H1 (cell line): ENCODE results near the gene GNL2. TPM values are rescaled to one million over a fixed set of nuclear protein-coding genes. Genes with fewer than 3 reads are reported as not detected.

Experiments
- CTCF ChIA-PET: fragments of 300-600 bp; sonication (Branson Sonifier 250); formaldehyde crosslinking; loops from one replicate; lab custom pipeline; 2021; ENCODE audit not compliant: partially characterized antibody; lab: Charles Lee
- POLR2A ChIA-PET: fragments of 300-600 bp; sonication (Branson Sonifier 250); formaldehyde crosslinking; loops from one replicate; lab custom pipeline; 2021; ENCODE audit warnings: inconsistent platforms; ENCODE audit not compliant: partially characterized antibody; lab: Charles Lee
- DNase-seq, 2 experiments: peaks; one replicate each; pipeline versions ENCODE4 v3.0.0 to v3.0.0-alpha.2; 2010 to 2022; ENCODE audit warnings: low spot score in 2 of 2, low read depth in 1 of 2, mixed read lengths in 1 of 2
- FAIRE-seq: peaks from 2 replicates; lab custom pipeline; 2011; peaks lifted over from hg19 to GRCh38; lab: Jason Lieb, UNC
- H2AFZ ChIP-seq: 2 replicates; pipeline ENCODE4 v1.8.1; 2012; ENCODE audit warnings: low read length, inconsistent platforms
- H2AK5ac ChIP-seq: 2 replicates; pipeline ENCODE4 v1.6.1; 2013; ENCODE audit warnings: low read depth, low read length
- H2BK120ac ChIP-seq: replicated peaks from 2 replicates; pipeline ENCODE3; 2013; ENCODE audit warnings: low read depth, low read length, inconsistent platforms
- H2BK12ac ChIP-seq: 2 replicates; pipeline ENCODE4 v1.6.1; 2013; ENCODE audit warnings: low read depth, low read length
- H2BK15ac ChIP-seq: 2 replicates; pipeline ENCODE4 v1.6.1; 2013; ENCODE audit warnings: low read length
- H2BK20ac ChIP-seq: 2 replicates; pipeline ENCODE4 v1.6.1; 2013; ENCODE audit warnings: low read length
- H2BK5ac ChIP-seq: 2 replicates; pipeline ENCODE4 v1.6.1; 2013; ENCODE audit warnings: low read depth, low read length
- H3K14ac ChIP-seq: 2 replicates; pipeline ENCODE4 v1.6.1; 2013; ENCODE audit warnings: inconsistent platforms; ENCODE audit not compliant: insufficient read length
- H3K18ac ChIP-seq: 2 replicates; pipeline ENCODE4 v1.6.1; 2013; ENCODE audit warnings: low read length; ENCODE audit errors: extremely low read depth
- H3K23ac ChIP-seq: 2 replicates; pipeline ENCODE4 v1.6.1; 2013; ENCODE audit warnings: inconsistent platforms; ENCODE audit not compliant: insufficient read length
- H3K23me2 ChIP-seq: 2 replicates; pipeline ENCODE4 v1.6.1; 2013; ENCODE audit warnings: low read depth, low read length
- H3K27ac ChIP-seq: 2 replicates; pipeline ENCODE4 v1.6.1; 2011; ENCODE audit warnings: low read depth, low read length, inconsistent platforms
- H3K27me3 ChIP-seq, 4 experiments: replicated peaks in 1 of 4; 1 replicate in 1 of 4; 2 replicates in 3 of 4; pipeline versions ENCODE4 v1.6.1 to v1.8.1; 2011 to 2013; ENCODE audit warnings: low read length in 3 of 4, mild to moderate bottlenecking in 3 of 4, inconsistent platforms in 2 of 4, mixed read lengths in 2 of 4, moderate library complexity in 1 of 4; ENCODE audit not compliant: control insufficient read depth in 3 of 4, insufficient read depth in 3 of 4; ENCODE audit errors: extremely low read depth in 1 of 4
- H3K36me3 ChIP-seq, 4 experiments: 2 replicates each; pipeline versions ENCODE4 v1.6.1 to v1.8.1; 2011 to 2013; ENCODE audit warnings: mild to moderate bottlenecking in 4 of 4, low read length in 3 of 4, moderate library complexity in 2 of 4, control low read depth in 1 of 4, inconsistent platforms in 1 of 4; ENCODE audit not compliant: insufficient read depth in 4 of 4, control insufficient read depth in 2 of 4
- H3K4ac ChIP-seq: replicated peaks from 2 replicates; pipeline ENCODE3; 2013; ENCODE audit warnings: low read length, low read depth, mixed read lengths, inconsistent platforms; ENCODE audit not compliant: insufficient read length
- H3K4me1 ChIP-seq, 4 experiments: replicated peaks in 1 of 4; 1 replicate in 1 of 4; 2 replicates in 3 of 4; pipeline versions ENCODE4 v1.6.1 to v1.8.1; 2011 to 2013; ENCODE audit warnings: low read length in 3 of 4, inconsistent platforms in 2 of 4, mixed read lengths in 1 of 4; ENCODE audit not compliant: insufficient read depth in 4 of 4, control insufficient read depth in 3 of 4
- H3K4me2 ChIP-seq, 2 experiments: 2 replicates each; pipeline versions ENCODE4 v1.6.1 to v1.8.1; 2011 to 2013; ENCODE audit warnings: low read depth in 2 of 2, low read length in 2 of 2, control low read depth in 1 of 2, inconsistent platforms in 1 of 2, mild to moderate bottlenecking in 1 of 2; ENCODE audit not compliant: insufficient read depth in 1 of 2
- H3K4me3 ChIP-seq, 4 experiments: fragments of 200-600, 300-600 bp in 1 of 4; sonication (generic), shearing (Covaris generic), sonication (Bioruptor Twin) in 1 of 4; 2 replicates each; pipeline versions ENCODE4 v1.5.1 to v1.8.1; 2011 to 2016; ENCODE audit warnings: low read length in 4 of 4, low read depth in 3 of 4, control low read depth in 2 of 4, inconsistent platforms in 2 of 4, mild to moderate bottlenecking in 2 of 4, mixed read lengths in 1 of 4, moderate library complexity in 1 of 4; ENCODE audit not compliant: insufficient read depth in 2 of 4; ENCODE audit errors: extremely low read depth in 1 of 4
- H3K56ac ChIP-seq: replicated peaks from 2 replicates; pipeline ENCODE3; 2013; ENCODE audit warnings: low read depth, mild to moderate bottlenecking, mixed read lengths, low read length, inconsistent platforms; ENCODE audit not compliant: insufficient read length
- H3K79me1 ChIP-seq: 2 replicates; pipeline ENCODE4 v1.6.1; 2013; ENCODE audit warnings: low read depth, low read length, control low read depth
- H3K79me2 ChIP-seq, 2 experiments: 2 replicates each; pipeline versions ENCODE4 v1.6.1 to v1.8.1; 2012 to 2013; ENCODE audit warnings: low read length in 2 of 2, mild to moderate bottlenecking in 2 of 2, inconsistent platforms in 1 of 2; ENCODE audit not compliant: insufficient read depth in 2 of 2, control insufficient read depth in 1 of 2
- H3K9ac ChIP-seq, 4 experiments: replicated peaks in 1 of 4; 1 replicate in 1 of 4; 2 replicates in 3 of 4; pipeline versions ENCODE4 v1.6.1 to v1.8.1; 2011 to 2013; ENCODE audit warnings: low read depth in 3 of 4, low read length in 3 of 4, control low read depth in 2 of 4, mild to moderate bottlenecking in 2 of 4, moderate library complexity in 2 of 4, inconsistent platforms in 1 of 4; ENCODE audit errors: extremely low read depth in 1 of 4
- H3K9me3 ChIP-seq, 2 experiments: 2 replicates each; pipeline versions ENCODE4 v1.6.1 to v1.8.1; 2012 to 2013; ENCODE audit warnings: mild to moderate bottlenecking in 2 of 2, moderate library complexity in 2 of 2, control low read depth in 1 of 2, inconsistent platforms in 1 of 2, low read depth in 1 of 2, low read length in 1 of 2, mixed read lengths in 1 of 2; ENCODE audit not compliant: insufficient read depth in 2 of 2
- H4K20me1 ChIP-seq, 2 experiments: replicated peaks in 1 of 2; 2 replicates each; pipeline versions ENCODE3 to v1.8.1; 2011 to 2013; ENCODE audit warnings: inconsistent platforms in 2 of 2, low read length in 2 of 2, mild to moderate bottlenecking in 1 of 2; ENCODE audit not compliant: insufficient read depth in 2 of 2, control insufficient read depth in 1 of 2
- H4K5ac ChIP-seq: 2 replicates; pipeline ENCODE4 v1.6.1; 2013; ENCODE audit warnings: low read length, low read depth, mixed read lengths, inconsistent platforms; ENCODE audit not compliant: insufficient read length
- H4K8ac ChIP-seq: 2 replicates; pipeline ENCODE4 v1.8.0; 2013; ENCODE audit warnings: mild to moderate bottlenecking, moderate library complexity, low read length, inconsistent platforms; ENCODE audit not compliant: insufficient read depth; ENCODE audit errors: extremely low read depth
- H4K91ac ChIP-seq: replicated peaks from 2 replicates; pipeline ENCODE3; 2013; ENCODE audit warnings: low read length, mixed read lengths, inconsistent platforms; ENCODE audit not compliant: insufficient read length
- BCL11A ChIP-seq, 2 experiments: IDR thresholded peaks; one replicate each; pipeline ENCODE4 v1.6.1; 2011; ENCODE audit warnings: low read depth in 2 of 2, low read length in 2 of 2, mild to moderate bottlenecking in 2 of 2
- BRCA1 ChIP-seq: IDR thresholded peaks from 2 replicates; pipeline ENCODE4 v1.6.1; 2012; ENCODE audit warnings: low read depth, low read length, improper control_type of control experiment
- CEBPB ChIP-seq: IDR thresholded peaks from 2 replicates; pipeline ENCODE4 v1.6.1; 2012; ENCODE audit warnings: low read depth, low read length
- EP300 ChIP-seq, 2 experiments: IDR thresholded peaks; 1 replicate in 1 of 2; 2 replicates in 1 of 2; pipeline ENCODE4 v1.6.1; 2011 to 2012; ENCODE audit warnings: low read depth in 2 of 2, low read length in 2 of 2, mild to moderate bottlenecking in 2 of 2, borderline replicate concordance in 1 of 2, inconsistent platforms in 1 of 2, moderate library complexity in 1 of 2
- GABPA ChIP-seq: IDR thresholded peaks from 2 replicates; pipeline ENCODE4 v1.6.1; 2011; ENCODE audit warnings: mild to moderate bottlenecking, low read length, moderate library complexity, borderline replicate concordance; ENCODE audit not compliant: insufficient read depth
- NANOG ChIP-seq: IDR thresholded peaks from 2 replicates; pipeline ENCODE4 v1.6.1; 2011; ENCODE audit warnings: low read length, low read depth, mild to moderate bottlenecking, inconsistent platforms; ENCODE audit not compliant: insufficient read depth, poor library complexity, severe bottlenecking
- POU5F1 ChIP-seq: IDR thresholded peaks from 2 replicates; pipeline ENCODE4 v1.6.1; 2011; ENCODE audit warnings: low read depth, mild to moderate bottlenecking, low read length, moderate library complexity
- RBBP5 ChIP-seq: IDR thresholded peaks from 2 replicates; pipeline ENCODE4 v1.7.1; 2012; ENCODE audit warnings: low read depth, mild to moderate bottlenecking, inconsistent platforms, low read length, moderate library complexity, borderline replicate concordance
- RFX5 ChIP-seq: IDR thresholded peaks from 2 replicates; pipeline ENCODE4 v1.6.1; 2011; ENCODE audit warnings: low read depth, low read length, improper control_type of control experiment, borderline replicate concordance
- TBP ChIP-seq: IDR thresholded peaks from 2 replicates; pipeline ENCODE4 v1.6.1; 2011; ENCODE audit warnings: low read depth, low read length, improper control_type of control experiment
- WGBS, 2 experiments: shearing (Covaris generic) in 1 of 2; methylation state at CpG; one replicate each; pipeline versions ENCODE4 v1.1.6 to v1.1.7; 2013 to 2015; ENCODE audit warnings: low lambda C conversion rate in 2 of 2, mixed read lengths in 2 of 2, inconsistent platforms in 1 of 2, low coverage in 1 of 2, missing lambda C conversion rate in 1 of 2; ENCODE audit not compliant: insufficient replicate concordance in 2 of 2, insufficient coverage in 1 of 2, insufficient read length in 1 of 2; ENCODE audit errors: extremely low coverage in 1 of 2, missing lambda C conversion rate in 1 of 2; 5-methylcytosine and 5-hydroxymethylcytosine counted together
- polyA plus RNA-seq, 7 experiments: library from polyadenylated mRNA; depleted of rRNA in 3 of 7; stranded (reverse) in 5 of 7; unstranded in 2 of 7; fragments of >200 nt in 5 of 7; fragments of 200-250 nt in 2 of 7; gene quantifications; 1 replicate in 5 of 7; 2 replicates in 1 of 7; 4 replicates in 1 of 7; pipeline versions ENCODE4 v1.2.1 to v1.2.3, GENCODE V29; 2011 to 2013; ENCODE audit warnings: missing spikeins in 2 of 7, mixed read lengths in 2 of 7
- total RNA-seq: library from RNA; stranded (reverse); fragmentation: NEBNext Ultra II Directional; extraction: Animal tissue kit (Norgen Biotek cat#: 25700); gene quantifications from 2 replicates; pipeline ENCODE4 v1.2.1, GENCODE V29; 2021
- TF ChIP-seq, protein P1 (sequence below), 3 experiments: IDR thresholded peaks; 1 replicate in 2 of 3; 2 replicates in 1 of 3; pipeline versions ENCODE4 v1.5.1 to v1.6.1; 2011; ENCODE audit warnings: low read length in 3 of 3, mild to moderate bottlenecking in 3 of 3, inconsistent platforms in 2 of 3, low read depth in 1 of 3, moderate library complexity in 1 of 3; ENCODE audit not compliant: insufficient read depth in 1 of 3; ENCODE audit errors: control extremely low read depth in 1 of 3

The GNL2 gene
- total and polyA plus RNA-seq, 2 of the 8 experiments (the other 6 are each of a cell fraction or from before 2014, with no cell fraction given), result 22.2 to 88.3 TPM

DNA sequence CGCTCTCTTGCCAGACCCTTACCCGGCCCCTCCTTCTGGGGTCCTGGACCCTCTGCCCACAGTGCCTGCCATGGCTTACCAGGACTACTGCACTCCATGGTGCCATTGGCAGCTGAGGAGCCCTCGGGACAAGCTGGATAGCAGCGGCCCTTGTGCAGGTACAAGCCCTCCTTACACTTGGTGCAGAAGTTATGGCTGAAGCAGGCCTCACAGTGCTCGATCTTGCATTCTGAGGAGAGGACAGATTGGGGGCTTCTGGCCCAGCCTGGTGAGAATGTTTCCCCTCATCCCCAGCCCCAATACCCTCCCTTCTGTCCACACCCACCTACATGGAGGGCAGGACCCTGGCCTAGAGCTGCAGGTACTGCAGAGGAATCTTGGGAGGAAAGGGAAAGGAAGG is 18.4 kb upstream of the GNL2 start:
- Histone ChIP-seq H3K4ac (no peak overlapping the region), H3K9me3 (no peaks in the 10 kb centered on the region), H3K23me2 (no peaks in the 10 kb centered on the region), H3K56ac (no peak overlapping the region), H2BK12ac (no peak overlapping the region), H3K27me3 (peaks cover 0 to 10% (median 6%) of the 10 kb centered on the region in 4 experiments; a peak in 4 of 7 replicates), H3K14ac (no peak overlapping the region), H3K4me1 (no peaks in the 10 kb centered on the region), H4K91ac (no peak overlapping the region), H2BK15ac (no peak overlapping the region), H3K18ac (no peak overlapping the region), H3K27ac (no peak overlapping the region), H3K4me3 (no peak overlapping the region), H2BK5ac (no peak overlapping the region), H3K4me2 (no peak overlapping the region), H3K79me2 (no peaks in the 10 kb centered on the region), H2AK5ac (no peak overlapping the region), H4K20me1 (no peaks in the 10 kb centered on the region), H3K9ac (no peak overlapping the region), H4K5ac (no peak overlapping the region), H3K79me1 (no peaks in the 10 kb centered on the region), H3K23ac (no peak overlapping the region), H2BK120ac (no peak overlapping the region), H2AFZ (no peak overlapping the region), H2BK20ac (no peak overlapping the region), H4K8ac (no peak overlapping the region), H3K36me3 (no peaks in the 10 kb centered on the region)
- DNase-seq, result no peak
- FAIRE-seq, result no peak
- WGBS, 2 experiments, result 86% methylated on average over 5 of the region's 5 CpGs; no CpG with 5 or more reads in 1 of the 2 experiments
- ChIA-PET POLR2A (no interaction called here), CTCF (interaction anchor here (0.6 to 14.2 kb wide), 5 partner anchors 10 to 91 kb away, joined by 3 to 206 read pairs (median 3); no protein-coding TSS in a partner anchor)
- TF ChIP-seq TBP (no peak), EP300 (IDR thresholded peaks at IDR 0.05; ENCODE audit: borderline replicate concordance in 1 of 2, low read depth in 2 of 2, low read length in 2 of 2) (no peak), GABPA (no peak), BRCA1 (no peak), RBBP5 (no peak), POU5F1 (no peak), CEBPB (no peak), RFX5 (no peak), BCL11A (IDR thresholded peaks at IDR 0.05; ENCODE audit: low read depth in 2 of 2, low read length in 2 of 2) (no peak), NANOG (no peak)
- TF ChIP-seq, protein P1, sequence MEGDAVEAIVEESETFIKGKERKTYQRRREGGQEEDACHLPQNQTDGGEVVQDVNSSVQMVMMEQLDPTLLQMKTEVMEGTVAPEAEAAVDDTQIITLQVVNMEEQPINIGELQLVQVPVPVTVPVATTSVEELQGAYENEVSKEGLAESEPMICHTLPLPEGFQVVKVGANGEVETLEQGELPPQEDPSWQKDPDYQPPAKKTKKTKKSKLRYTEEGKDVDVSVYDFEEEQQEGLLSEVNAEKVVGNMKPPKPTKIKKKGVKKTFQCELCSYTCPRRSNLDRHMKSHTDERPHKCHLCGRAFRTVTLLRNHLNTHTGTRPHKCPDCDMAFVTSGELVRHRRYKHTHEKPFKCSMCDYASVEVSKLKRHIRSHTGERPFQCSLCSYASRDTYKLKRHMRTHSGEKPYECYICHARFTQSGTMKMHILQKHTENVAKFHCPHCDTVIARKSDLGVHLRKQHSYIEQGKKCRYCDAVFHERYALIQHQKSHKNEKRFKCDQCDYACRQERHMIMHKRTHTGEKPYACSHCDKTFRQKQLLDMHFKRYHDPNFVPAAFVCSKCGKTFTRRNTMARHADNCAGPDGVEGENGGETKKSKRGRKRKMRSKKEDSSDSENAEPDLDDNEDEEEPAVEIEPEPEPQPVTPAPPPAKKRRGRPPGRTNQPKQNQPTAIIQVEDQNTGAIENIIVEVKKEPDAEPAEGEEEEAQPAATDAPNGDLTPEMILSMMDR (IDR thresholded peaks at IDR 0.05; ENCODE audit: control extremely low read depth in 1 of 3, insufficient read depth in 1 of 3, low read depth in 1 of 3, low read length in 3 of 3), result no peak
